Measurements from ENCODE around the gene GAR1.

- TF ChIP-seq CTCF (IDR thresholded peaks at IDR 0.05) (no peak), POLR2A (IDR thresholded peaks at IDR 0.05) (no peak)
Observed at GRCh38 chr4:109818268-109818667, 2.7 kb downstream of the GAR1 start.
